GM21619 (cell line): ENCODE measurements around the gene TAP1.

ENCODE experiments used
- ATAC-seq: cut with Tn5 transposase; IDR thresholded peaks from one replicate; pipeline ENCODE4 v1.9.1; 2021; ENCODE audit not compliant: unreplicated experiment

Gene TAP1

DNA sequence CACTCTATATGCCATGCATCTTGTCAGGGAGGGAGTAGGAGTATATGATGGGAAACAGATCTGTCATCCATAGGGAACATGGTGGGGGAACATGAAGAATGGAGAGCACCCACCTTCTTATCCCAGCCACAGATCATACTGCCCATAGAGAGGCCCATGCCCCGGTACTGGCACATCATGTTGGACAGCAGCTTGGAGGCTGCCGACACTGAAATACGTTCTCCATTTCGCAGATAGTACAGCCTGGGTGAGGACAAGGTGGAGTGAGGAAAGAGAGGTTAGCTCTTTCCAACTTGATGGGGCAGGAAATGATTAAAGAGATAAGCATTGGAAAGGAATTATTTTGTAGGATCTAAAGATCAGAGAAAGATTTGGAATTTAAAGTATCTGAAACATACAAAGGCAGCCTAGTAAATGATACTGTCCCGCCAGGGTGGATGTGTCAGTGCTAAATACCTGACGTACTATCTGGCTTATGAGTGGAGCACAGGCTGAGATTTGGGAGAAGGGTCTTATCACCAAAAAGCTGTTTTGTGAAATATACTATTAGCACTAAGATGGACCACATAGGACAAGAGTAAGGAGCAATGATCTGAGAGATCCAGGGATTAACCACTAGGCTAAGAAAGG, 11.4 kb downstream of the TAP1 start:
- ATAC-seq = no peak

DNA sequence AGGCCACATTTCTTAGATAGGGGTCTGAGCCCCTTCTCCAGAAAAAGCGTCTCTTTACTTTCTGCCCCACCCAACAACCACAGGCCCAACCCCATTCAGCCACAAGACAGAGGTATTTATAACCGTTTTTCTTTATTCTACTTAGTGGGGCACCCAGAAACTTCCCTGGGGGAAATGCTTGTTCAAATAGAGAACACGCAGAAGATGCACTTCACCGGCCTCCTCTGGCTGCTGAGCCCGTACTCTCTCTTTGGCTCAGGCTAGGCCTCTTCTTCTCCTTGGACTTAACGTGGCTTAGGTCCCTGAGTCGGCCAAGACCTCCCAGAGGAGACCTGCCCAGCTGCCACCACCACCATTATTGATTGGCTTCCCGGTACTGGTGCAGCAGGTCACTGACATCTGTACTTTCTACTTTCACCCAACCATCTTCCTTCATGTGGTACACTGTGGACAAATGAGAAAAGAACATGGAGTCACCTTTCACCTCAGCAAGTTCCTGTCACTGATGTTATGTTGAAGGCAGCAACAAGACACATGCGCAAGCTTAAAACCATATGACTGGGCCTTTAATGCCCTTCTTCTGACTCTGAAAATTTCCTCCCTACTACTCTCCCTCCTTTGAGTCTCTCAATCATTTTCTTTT, 12.8 kb downstream of the TAP1 start:
- no peak for ATAC-seq

DNA sequence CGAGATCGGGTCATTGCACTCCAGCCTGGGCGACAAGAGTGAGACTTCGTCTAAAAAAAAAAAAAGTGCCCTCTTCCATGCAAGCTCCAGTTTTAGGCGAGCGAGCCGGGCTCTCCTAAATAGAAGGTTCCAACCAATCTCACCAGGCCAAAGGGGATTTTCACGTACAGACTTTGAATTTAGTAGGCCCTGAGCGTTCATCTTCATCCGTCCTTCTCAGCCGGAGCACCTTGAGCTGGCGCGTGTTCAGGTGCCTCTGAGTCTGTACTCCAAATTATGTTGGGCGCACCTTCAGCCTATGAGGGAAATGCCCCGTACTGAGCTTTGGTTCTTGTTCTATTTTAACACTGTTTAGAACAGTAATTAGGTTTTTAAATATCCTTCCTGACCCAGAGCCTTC, 14.1 kb downstream of the TAP1 start:
- ATAC-seq = no peak

DNA sequence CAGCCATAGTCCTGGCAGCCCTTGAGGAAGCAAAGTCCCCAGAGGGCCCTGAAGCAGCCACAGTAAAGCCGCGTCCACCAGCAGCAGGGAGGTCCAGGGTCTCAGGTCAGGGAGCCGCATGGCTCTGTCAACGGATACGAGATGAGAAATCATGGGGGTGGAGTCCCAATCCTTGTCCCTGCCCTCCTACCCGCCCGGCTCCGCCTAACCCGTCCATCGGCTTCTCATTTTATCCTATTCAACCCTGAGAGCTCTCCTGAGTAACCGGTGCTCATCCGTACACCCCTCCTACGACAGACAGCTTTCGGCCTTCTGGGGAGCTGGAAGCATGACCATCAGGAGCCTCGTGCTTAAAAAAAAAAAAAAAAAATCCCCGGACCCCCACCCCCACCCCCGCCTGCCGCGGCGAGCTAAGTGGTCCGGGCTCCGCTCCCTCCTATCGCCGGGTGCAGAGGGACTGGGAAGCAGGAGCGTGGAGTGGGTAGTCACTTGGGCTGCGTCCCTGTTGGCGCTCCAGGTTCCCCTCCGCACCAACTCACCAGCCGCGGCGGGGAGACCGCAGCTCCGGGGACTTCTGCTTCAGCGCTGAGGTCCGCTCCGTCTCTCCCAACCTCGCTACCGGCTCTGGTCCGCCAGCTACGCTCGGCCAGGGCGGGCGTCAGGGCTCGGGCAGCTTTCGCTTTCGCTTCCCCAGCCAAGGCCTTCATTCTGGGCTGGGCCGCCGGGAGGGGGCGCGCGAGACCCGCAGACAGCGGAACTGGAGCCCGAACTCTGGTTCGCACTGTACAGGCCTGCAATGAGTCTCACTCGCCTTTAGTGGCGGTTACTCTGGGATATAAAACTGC, 15.2 kb downstream of the TAP1 start, which contains the start of gene TAP2:
TSS of gene TAP2 (minus strand) at position 626 of the 845 bp plus-strand sequence. CDS start at position 120, 506 bp downstream.
- peak; percentile 69 for ATAC-seq

DNA sequence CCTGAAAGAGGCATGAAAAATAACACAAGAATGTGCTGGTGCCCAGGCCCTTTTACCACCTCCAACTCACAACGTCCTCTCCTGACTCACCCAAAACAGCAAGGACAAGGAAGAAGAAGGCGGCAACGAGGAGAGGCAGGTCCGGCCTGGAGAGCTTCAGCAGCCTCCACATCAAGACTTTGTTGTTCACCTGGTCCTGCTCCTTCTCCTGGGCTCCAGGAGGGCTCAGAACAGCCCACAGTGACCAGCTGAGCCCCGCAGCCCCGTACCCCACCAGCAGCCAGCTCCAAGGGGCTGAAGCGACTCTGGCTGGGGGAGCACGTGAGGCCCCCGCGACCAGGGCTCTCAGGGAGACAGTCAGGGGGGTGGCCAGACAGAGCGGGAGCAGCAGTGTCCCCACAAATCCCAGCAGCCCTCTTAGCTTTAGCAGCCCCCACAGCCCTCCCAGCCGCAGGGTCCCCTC, 15.8 kb downstream of the TAP1 start:
- no peak for ATAC-seq

DNA sequence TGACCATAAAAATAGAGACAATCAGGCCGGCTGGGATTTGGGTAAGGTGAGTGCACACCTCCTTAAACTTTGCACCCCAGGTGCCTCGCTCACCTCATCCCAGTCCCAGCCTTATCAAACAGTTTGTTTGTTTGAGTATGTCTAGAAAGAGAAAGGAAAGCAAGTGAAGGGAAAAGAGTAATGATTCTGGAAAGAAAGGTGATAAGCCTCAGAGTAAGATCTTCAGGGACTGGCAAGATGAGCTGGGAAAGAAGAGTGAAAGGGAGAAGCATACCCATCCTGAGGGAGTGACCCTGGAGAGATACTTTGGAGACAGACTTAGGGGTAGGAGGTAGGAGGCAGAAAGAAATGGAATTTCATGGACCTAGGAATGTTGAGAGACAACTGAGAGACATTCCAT, 16.6 kb downstream of the TAP1 start:
- ATAC-seq = no peak

DNA sequence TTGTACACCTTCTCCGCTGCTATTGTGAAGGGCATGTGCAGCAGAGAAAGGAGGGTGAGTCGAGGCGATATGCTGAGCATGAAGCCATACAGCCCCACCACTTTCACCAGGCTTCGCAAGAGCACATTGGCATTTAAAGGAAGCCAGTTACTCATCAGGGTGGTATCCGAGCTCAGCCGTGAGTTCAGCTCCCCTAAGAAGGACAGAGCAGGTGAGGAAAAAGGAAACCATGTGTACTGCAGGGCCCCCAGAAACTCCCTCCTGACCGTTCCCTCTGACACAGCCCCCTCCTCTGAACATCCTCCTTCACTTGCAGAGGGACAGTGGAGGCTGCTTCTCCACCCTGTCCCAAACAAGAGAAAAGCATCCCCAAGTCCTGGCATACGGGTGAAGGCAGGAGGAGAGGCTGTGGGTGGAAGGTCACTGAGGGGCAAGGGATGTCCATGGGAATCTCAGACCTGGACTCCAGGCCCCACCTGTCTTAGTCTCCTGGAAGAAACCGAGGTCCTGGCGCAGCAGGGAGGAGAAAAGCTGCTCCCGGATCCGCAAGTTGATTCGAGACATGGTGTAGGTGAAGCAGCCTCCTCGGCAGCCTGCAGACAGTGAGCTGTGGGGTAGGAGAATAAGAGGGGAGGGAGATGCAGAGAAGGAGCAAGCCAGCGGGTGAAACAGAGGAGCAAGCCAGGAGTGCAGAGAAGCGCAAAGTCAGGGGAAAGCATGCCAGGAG, 18.2 kb downstream of the TAP1 start:
- no peak for ATAC-seq

DNA sequence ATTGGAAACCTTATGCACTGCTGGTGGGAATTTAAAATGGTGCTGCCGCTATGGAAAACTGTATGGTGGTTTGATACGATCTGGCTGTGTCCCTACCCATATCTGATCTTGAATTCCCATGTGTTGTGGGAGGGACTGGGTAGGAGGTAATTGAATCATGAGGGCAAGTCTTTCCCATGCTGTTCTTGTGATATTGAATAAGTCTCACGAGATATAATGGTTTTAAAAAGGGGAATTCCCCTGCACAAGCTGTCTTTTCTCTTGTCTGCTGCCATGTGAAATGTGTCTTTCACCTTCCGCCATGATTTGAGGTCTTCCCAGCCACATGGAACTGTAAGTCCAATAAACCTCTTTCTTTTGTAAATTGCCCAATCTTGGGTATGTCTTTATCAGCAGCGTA, 19.8 kb downstream of the TAP1 start:
- no peak for ATAC-seq

DNA sequence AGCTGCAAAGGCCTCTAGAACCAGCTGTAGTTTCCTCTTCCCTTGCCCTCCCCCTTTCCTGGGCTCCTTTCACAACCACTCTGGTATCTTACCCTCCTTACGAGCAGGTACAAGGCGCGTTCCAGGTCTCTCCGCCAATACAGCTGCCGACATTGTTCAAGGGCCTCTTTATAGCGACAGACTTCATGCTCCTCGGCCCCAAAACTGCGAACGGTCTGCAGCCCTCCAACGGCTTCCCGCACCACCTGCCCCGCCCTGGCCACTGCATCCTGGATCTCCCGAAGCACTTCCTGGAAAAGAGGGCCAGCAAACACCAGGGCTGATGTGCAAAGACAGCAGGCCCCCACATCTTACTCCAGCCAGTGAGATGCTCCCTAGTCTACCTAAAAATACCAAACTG, 21.0 kb downstream of the TAP1 start:
- ATAC-seq = no peak

DNA sequence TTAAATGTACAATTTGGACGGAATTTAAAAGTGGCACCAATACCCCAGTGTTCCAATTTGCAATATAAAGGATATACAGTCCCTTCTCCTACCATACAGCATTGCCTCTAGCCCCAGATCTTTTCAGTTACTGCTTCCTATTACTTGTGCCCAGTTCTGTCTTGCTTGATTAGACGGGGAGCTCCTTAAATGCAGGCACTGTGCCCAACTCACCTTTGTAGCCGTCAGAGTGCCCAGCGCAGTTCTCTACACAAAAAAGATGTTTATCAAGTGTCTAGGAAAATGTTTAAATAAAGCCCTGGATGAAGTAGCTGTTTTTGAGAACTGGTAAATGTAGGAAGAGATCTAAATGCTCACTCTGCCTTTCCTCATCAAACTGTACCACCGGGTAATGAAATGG, 22.6 kb downstream of the TAP1 start:
- no peak for ATAC-seq

DNA sequence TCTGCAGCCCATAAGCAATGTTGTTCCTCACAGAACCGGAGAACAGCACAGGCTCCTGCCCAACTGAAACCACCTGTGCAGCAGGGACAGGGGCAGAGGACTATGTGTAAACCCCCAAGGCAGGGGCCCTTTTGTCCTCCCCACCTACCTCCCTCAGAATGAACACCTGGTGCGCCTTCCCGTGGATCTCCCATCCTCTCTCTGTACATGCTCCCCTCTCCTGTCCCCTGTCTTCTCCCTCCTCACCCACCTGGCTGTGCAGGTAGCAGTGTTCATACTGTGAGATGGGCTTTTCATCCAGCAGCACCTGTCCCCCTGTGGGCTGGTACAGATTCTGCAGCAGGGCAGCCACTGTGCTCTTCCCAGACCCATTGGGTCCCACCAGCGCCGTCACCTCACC, 23.5 kb downstream of the TAP1 start:
- ATAC-seq = no peak

DNA sequence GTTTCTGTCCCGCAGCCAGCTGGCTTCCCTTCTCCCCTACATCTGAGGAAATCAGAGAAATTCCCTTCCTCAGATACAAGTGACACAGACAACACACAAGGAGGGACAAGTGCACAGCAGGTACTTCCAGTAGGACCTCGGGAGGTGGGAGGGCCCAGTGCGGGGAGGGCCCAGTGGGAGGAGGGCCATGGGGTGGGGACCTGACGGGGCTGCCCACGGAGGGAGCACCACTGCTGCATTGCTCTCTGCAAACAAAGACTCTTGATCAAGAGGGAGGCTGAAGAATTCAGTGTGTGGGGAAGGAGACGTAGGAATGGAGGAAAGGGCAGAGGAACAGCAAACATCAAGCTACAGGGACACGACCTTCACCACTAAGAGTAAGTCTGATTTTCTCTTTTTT, 24.0 kb downstream of the TAP1 start:
- ATAC-seq = no peak

DNA sequence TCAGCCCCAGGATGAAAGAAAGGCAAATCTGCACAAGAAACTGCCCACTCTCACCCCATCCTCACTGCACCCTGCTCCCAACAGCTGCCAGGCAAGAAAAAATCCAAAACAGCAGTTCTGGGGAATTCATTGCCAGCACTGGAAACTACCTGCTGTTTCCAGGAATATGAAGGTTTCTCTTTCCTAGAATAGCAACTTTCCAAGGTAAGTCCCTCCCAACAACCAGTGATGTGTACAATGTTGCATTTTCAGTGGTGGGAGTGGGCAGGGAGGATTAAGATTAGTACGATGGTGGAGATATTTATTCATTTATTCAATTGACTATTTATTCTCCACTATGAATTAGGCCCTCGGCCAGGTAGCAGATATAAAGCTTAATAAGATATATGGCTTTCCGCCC, 26.5 kb downstream of the TAP1 start:
- ATAC-seq = no peak

DNA sequence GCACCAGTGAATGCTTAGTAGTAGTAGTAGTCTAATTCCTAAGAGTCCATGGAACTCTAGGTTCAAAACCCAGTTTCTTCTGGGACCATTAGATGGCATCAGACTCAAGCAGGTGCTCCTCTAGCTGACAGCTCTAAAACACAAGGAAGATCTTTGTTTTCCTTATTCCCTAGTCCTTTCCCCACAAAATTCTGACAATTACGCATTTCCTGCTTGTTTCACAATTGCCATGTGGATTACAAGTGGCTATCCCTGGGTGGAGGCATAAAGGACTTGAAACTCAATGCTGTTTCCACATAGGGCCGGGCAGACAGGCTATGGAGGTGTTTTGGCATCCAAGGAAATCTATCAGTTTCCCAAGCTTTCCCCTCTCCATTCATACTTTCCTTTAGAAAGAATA, 27.5 kb downstream of the TAP1 start:
- ATAC-seq = no peak

DNA sequence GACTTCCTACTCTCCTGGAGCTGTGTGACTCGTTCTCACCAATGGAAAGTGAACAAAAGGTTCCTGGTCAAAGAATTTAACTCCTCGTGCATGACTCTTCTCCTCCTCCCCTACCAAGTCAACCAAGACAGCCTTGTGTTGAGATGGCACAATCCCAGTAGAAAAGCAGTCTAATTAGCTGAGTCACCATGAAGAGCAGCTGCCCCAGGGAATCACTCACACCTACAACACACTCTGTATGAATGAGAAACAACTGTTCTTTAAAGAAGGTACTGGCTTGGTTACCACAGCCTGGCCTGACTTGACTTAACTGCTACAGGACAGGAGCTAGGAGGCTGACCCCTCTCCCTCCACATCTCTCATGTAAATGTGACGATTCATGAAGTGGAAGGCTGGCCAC, 33.8 kb downstream of the TAP1 start:
- no peak for ATAC-seq

DNA sequence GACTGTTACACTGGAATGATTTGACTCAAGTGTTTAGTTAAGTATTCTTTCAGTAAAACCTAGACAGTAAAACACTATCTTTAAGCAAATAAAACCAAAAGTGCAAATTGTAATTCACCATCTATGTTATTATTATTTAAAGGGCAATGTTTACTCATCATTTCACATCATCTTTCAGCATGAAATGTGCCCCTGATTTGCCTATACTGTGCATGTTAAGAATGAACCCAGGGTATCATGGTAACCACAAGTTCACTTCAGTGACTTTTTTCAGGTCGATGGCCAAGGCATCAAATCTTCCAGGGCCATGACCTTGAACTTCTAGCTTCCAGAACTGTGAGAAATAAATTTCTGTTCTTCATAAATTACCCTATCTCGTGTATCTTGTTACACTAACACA, 34.6 kb downstream of the TAP1 start:
- no peak for ATAC-seq

DNA sequence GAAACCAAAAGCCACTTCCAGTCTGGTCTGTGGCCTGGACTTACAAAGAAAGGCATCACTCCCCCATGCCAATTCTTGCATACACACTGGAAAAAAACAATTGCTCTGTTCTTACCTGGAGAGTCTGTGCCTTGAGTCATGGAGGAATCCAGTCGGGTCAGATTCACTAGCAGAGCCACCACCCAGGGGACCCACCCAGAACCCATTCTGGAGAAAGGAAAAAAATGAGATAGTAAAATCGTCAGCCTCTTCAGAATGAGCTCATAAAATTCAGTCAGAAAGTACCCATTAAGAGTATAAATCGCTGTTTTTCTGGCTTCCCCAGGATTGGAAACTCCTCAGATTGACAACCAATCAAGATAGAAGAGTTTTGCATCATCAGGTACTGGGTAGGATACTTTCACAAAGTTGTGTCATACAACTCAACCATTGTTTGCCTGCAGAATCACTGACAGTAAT, 36.7 kb downstream of the TAP1 start, which contains the start of gene HLA-DOB:
TSS of gene HLA-DOB (minus strand) at position 257 of the 459 bp plus-strand sequence. CDS start at position 206, 51 bp downstream.
- ATAC-seq = no peak

DNA sequence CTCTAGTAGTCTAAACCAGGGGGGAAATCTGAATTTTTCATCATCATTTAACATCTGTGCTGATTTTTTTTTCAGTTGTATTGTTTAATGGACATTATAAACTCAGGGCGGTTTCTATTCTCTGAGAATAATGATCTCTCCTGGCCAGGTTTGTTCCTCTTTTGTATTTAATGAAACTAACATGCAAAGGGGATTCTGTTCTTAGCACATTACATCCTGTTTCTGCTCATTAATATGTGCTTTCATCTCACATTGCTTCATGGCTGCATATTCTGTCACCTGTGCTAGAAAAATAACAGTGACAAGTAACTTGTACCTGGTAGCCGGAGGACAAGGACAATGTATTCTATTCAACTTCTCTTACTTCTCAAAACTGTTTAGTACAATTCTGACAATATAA, 37.5 kb downstream of the TAP1 start:
- peak; percentile 70 for ATAC-seq

DNA sequence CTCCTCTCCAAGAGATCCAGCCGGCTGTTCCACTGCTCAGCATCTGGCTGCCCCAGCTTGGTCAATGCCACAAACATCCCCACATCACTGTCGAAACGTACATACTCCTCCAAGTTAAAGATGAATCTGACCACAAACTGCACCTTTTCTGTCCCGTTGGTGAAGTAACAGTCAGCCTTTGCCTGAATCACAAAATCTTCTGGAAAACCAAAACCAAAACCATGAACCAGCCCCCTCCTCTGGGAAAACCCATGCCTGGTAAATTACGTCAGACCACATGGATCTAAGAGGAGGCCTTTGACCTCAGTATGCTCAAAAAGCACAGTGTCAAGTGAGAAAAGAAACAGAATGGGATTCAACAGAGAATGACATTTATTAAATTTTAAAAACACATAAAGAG, 38.4 kb downstream of the TAP1 start:
- ATAC-seq = no peak

DNA sequence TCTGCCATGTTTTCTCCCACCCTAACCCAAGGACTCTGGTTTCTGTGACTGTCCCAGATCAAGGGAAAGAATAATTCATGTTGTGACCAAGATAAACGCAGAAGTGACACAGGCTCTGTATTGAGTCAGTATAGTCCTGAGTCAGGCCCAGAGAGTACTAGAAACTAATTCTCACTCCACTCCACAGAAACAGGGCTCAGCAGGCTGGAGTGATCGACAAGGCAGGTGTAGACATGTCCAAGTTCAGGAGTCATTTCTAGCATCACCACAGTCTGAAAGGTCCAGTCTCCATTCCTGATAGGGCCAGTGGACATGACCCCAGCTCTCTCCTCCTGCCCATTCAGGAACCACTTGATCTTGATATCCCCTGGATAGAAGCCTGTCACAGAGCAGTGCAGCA, 39.4 kb downstream of the TAP1 start:
- no peak for ATAC-seq

DNA sequence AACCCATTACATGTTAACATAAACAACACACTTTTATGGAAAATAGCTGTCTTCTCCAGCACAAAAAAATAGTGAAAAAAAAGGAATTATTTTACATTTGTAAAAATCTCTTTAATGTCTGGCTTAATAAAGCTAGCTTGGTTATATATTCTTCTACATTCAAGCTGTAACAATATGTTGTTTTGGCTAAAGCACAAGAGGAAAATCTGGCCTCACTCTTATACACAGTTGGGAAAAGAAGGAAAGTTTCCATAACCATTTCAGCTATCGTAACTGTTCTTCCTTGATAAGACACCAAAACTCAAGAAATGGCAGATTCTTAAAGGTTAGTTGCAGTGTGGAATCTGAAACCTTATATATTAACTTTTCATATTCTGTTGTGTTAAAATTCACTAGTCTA, 44.3 kb downstream of the TAP1 start:
- ATAC-seq = no peak
